HepG2 (cell line): ENCODE results near the gene STKLD1. TPM values are rescaled to one million over a fixed set of nuclear protein-coding genes. Genes with fewer than 3 reads are reported as not detected.
A peak's percentile ranks its signal among the peaks of the same experiment; 100 is the strongest.

Source experiments
- ARNTL ChIP-seq: sonication (generic); formaldehyde crosslinking; IDR thresholded peaks from 2 replicates; pipeline ENCODE4 v1.4.0; 2020; ENCODE audit warnings: mild to moderate bottlenecking, missing genetic modification reagents
- CBFB ChIP-seq: sonication (generic); formaldehyde crosslinking; IDR thresholded peaks from 2 replicates; pipeline ENCODE4 v1.4.0; 2020; ENCODE audit warnings: missing genetic modification reagents
- CHD4 ChIP-seq: fragments of 200-600 bp; sonication (generic); IDR thresholded peaks from 2 replicates; pipeline ENCODE4 v1.7.0; 2017; ENCODE audit warnings: mild to moderate bottlenecking, low read length, borderline replicate concordance
- KMT2A ChIP-seq: sonication (generic); formaldehyde crosslinking; IDR thresholded peaks from 2 replicates; pipeline ENCODE4 v1.4.0; 2020; ENCODE audit warnings: missing genetic modification reagents
- NRL ChIP-seq: sonication (generic); formaldehyde crosslinking; IDR thresholded peaks from 2 replicates; pipeline ENCODE4 v1.5.0; 2020; ENCODE audit warnings: missing genetic modification reagents, mild to moderate bottlenecking, moderate library complexity, borderline replicate concordance
- RBAK ChIP-seq: sonication (generic); formaldehyde crosslinking; IDR thresholded peaks from 2 replicates; pipeline ENCODE4 v1.5.1; 2020; ENCODE audit warnings: mild to moderate bottlenecking, missing genetic modification reagents
- TBX2 ChIP-seq: sonication (generic); formaldehyde crosslinking; IDR thresholded peaks from 2 replicates; pipeline ENCODE4 v1.5.0; 2020; ENCODE audit warnings: missing genetic modification reagents, mild to moderate bottlenecking, borderline replicate concordance
- ZNF24 ChIP-seq: fragments of 450-650 bp; IDR thresholded peaks from 2 replicates; pipeline ENCODE4 v1.6.1; 2017; ENCODE audit warnings: antibody characterized with exemption, mild to moderate bottlenecking
- ZNF572 ChIP-seq: sonication (generic); formaldehyde crosslinking; IDR thresholded peaks from 2 replicates; pipeline ENCODE4 v1.5.1; 2020; ENCODE audit warnings: mild to moderate bottlenecking, missing genetic modification reagents
- ZNF646 ChIP-seq: sonication (generic); formaldehyde crosslinking; IDR thresholded peaks from 2 replicates; pipeline ENCODE4 v1.9.0; 2021; ENCODE audit warnings: mild to moderate bottlenecking, missing genetic modification reagents
- ZNF7 ChIP-seq: IDR thresholded peaks from 2 replicates; pipeline ENCODE4 v1.6.1; 2016; ENCODE audit warnings: missing biosample characterization, missing genetic modification reagents
- polyA plus RNA-seq, 8 experiments: library from polyadenylated mRNA; depleted of rRNA in 3 of 8; stranded (reverse) in 7 of 8; unstranded in 1 of 8; fragments of >200 nt; fragmentation: Illumina TruSeq in 4 of 8; extraction: Trizol in 4 of 8; gene quantifications; 2 replicates each; pipeline versions ENCODE4 v1.2.1 to v1.2.3, GENCODE V29; 2011 to 2016; ENCODE audit warnings: low read depth in 4 of 8, missing spikeins in 1 of 8, mixed read lengths in 1 of 8; ENCODE audit not compliant: insufficient read depth in 1 of 8
- total RNA-seq, 5 experiments: library from RNA; depleted of rRNA; stranded (reverse); fragments of >200 nt; fragmentation: Illumina TruSeq; extraction: Trizol; gene quantifications; 2 replicates each; pipeline ENCODE4 v1.2.3, GENCODE V29; 2016; ENCODE audit warnings: low read depth in 1 of 5
- TF ChIP-seq, protein P1 (sequence below): sonication (generic); formaldehyde crosslinking; IDR thresholded peaks from 2 replicates; pipeline ENCODE4 v1.5.1; 2020; ENCODE audit warnings: missing genetic modification reagents, mild to moderate bottlenecking, borderline replicate concordance
- TF ChIP-seq, protein P2 (sequence below): sonication (generic); formaldehyde crosslinking; conservative IDR thresholded peaks from 2 replicates; pipeline ENCODE4 v1.4.0; 2020; ENCODE audit warnings: mild to moderate bottlenecking, missing genetic modification reagents, moderate library complexity

STKLD1 gene
- total and polyA plus RNA-seq, 2 of the 13 experiments (the other 11 are each of a cell fraction or from before 2014, with no cell fraction given) = 1.5 to 2.2 TPM

DNA sequence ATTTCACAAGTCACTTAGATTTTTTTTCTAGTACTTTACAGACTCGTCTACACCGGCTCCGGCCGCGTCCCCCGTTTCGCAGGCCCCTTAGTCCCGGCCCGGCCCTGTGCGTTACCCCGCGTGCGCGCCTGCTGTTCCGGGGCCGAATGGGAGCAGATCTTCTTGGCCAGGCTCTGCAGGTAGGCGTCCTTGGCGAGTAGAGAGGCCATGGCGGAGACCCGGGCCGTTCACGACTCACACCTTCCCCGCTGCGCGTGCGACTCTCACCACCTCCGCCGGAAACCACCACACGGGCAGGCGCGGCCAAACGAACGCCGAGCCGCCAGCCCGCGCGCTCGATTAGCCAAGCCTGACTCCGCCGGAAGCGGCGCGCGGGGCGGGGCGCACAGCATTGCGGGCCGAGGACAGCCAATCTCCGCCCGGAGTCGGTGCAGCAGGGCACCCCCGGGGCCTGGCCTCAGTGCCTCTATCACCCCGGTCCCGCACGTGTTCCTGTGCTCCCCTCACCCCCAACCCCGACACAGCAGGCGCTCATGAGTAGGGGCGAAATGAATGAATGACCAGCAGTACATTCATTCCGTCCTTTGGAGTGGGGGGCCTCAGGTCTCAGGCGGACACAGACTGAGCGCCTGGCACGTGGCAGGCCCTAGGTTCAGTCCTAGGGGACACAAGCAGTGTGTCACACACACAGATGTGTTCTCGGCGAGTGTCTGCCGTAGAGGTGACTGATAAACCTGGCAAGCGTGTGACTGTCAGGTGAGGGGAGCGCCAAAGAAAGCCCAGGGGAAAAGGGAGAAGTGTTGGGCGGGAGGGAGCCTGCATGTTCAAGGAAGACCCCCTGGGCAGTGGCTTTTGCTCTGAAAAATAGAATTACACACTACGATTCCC is 40.0 kb upstream of the STKLD1 start, which contains the start of gene SURF6 (continued):
- no peak for TF ChIP-seq RBAK (CRISPR knock-in tag)
- TF ChIP-seq ZNF7 (CRISPR knock-in tag) = no peak
- no peak for TF ChIP-seq ZNF646 (CRISPR knock-in tag)
- TF ChIP-seq, protein P1, sequence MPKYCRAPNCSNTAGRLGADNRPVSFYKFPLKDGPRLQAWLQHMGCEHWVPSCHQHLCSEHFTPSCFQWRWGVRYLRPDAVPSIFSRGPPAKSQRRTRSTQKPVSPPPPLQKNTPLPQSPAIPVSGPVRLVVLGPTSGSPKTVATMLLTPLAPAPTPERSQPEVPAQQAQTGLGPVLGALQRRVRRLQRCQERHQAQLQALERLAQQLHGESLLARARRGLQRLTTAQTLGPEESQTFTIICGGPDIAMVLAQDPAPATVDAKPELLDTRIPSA = peak; percentile 47; the same call in 1 of the 2 replicates
- TF ChIP-seq TBX2 (CRISPR knock-in tag) = peak; percentile 99
- peak; percentile 67; the same call in 1 of the 2 replicates for TF ChIP-seq ZNF24
- peak; percentile 95 for TF ChIP-seq CBFB
- peak; percentile 95 for TF ChIP-seq KMT2A (CRISPR knock-in tag)
- TF ChIP-seq CHD4 = no peak
- peak; percentile 94 for TF ChIP-seq ZNF572 (CRISPR knock-in tag)
- TF ChIP-seq ARNTL (CRISPR knock-in tag) = peak; percentile 86
- TF ChIP-seq, protein P2, sequence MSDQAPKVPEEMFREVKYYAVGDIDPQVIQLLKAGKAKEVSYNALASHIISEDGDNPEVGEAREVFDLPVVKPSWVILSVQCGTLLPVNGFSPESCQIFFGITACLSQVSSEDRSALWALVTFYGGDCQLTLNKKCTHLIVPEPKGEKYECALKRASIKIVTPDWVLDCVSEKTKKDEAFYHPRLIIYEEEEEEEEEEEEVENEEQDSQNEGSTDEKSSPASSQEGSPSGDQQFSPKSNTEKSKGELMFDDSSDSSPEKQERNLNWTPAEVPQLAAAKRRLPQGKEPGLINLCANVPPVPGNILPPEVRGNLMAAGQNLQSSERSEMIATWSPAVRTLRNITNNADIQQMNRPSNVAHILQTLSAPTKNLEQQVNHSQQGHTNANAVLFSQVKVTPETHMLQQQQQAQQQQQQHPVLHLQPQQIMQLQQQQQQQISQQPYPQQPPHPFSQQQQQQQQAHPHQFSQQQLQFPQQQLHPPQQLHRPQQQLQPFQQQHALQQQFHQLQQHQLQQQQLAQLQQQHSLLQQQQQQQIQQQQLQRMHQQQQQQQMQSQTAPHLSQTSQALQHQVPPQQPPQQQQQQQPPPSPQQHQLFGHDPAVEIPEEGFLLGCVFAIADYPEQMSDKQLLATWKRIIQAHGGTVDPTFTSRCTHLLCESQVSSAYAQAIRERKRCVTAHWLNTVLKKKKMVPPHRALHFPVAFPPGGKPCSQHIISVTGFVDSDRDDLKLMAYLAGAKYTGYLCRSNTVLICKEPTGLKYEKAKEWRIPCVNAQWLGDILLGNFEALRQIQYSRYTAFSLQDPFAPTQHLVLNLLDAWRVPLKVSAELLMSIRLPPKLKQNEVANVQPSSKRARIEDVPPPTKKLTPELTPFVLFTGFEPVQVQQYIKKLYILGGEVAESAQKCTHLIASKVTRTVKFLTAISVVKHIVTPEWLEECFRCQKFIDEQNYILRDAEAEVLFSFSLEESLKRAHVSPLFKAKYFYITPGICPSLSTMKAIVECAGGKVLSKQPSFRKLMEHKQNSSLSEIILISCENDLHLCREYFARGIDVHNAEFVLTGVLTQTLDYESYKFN (CRISPR knock-in tag) = peak; percentile 69
- 0 out of 2 replicates have a peak, but pooled peaks have one; percentile 51 for TF ChIP-seq NRL (CRISPR knock-in tag)
